Measurements from ENCODE around the gene TET1. TPM values are rescaled to one million over a fixed set of nuclear protein-coding genes. Genes with fewer than 3 reads are reported as not detected.

TET1 gene
- total and polyA plus RNA-seq, 2 of the 13 experiments (the other 11 are each of a cell fraction or from before 2014, with no cell fraction given), result 6.9 to 7.3 TPM

DNA sequence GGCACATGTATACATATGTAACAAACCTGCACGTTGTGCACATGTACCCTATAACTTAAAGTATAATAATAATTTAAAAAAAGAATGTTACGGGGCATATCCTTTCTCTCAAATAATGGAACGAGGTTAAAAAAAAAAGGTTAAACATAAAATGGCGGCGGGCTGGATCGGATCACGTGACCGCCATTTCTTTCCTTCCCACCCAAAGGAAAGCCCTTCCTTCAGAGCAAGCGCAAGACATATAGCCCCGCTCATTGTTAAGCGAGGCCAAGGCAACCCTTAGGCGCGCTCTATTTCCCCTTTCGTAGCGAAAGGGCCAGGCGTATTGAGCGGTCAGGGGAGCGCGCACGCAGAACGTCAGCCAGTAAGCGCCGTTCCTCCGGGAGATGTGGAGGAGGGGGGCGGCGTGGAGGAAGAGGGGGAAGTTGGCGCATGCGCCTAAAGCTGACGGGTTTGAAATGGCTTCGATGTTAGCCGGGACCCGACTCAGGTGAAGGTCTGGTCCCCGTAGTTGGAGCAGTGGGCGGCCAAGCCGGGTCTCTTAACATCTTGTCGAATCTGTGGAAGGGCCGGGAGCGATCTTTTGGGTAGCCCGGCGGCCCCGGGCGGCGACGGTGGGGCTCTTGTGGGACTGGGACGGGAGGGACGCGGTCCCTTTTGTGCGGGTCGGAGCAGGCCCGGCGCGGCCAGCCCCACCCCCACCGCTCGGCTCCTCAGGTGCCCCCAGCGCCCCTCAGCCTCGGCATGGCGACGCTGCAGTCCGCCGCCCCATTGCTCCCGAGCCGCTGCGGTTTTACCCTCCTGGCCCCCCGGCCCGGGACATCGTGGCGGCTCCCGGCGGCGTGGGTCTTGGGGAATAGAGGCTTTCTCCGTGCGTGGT, 160.9 kb downstream of the TET1 start, which contains the start of gene CCAR1 (continued):
- TF ChIP-seq ZNF432 (CRISPR knock-in tag; IDR thresholded peaks at IDR 0.05; ENCODE audit: borderline replicate concordance), result no peak
- TF ChIP-seq ATM (IDR thresholded peaks at IDR 0.05; ENCODE audit: borderline replicate concordance), result no peak
- no peak for TF ChIP-seq SNAI1 (CRISPR knock-in tag; IDR thresholded peaks at IDR 0.05; ENCODE audit: borderline replicate concordance)
- TF ChIP-seq GATAD2A (CRISPR knock-in tag; IDR thresholded peaks at IDR 0.05), result peak; percentile 31; the same call in 1 of the 2 replicates
- TF ChIP-seq, protein P1, sequence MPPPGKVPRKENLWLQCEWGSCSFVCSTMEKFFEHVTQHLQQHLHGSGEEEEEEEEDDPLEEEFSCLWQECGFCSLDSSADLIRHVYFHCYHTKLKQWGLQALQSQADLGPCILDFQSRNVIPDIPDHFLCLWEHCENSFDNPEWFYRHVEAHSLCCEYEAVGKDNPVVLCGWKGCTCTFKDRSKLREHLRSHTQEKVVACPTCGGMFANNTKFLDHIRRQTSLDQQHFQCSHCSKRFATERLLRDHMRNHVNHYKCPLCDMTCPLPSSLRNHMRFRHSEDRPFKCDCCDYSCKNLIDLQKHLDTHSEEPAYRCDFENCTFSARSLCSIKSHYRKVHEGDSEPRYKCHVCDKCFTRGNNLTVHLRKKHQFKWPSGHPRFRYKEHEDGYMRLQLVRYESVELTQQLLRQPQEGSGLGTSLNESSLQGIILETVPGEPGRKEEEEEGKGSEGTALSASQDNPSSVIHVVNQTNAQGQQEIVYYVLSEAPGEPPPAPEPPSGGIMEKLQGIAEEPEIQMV (CRISPR knock-in tag; IDR thresholded peaks at IDR 0.05; ENCODE audit: low read depth), result peak; percentile 57; the same call in 1 of the 2 replicates
- TF ChIP-seq, protein P2, sequence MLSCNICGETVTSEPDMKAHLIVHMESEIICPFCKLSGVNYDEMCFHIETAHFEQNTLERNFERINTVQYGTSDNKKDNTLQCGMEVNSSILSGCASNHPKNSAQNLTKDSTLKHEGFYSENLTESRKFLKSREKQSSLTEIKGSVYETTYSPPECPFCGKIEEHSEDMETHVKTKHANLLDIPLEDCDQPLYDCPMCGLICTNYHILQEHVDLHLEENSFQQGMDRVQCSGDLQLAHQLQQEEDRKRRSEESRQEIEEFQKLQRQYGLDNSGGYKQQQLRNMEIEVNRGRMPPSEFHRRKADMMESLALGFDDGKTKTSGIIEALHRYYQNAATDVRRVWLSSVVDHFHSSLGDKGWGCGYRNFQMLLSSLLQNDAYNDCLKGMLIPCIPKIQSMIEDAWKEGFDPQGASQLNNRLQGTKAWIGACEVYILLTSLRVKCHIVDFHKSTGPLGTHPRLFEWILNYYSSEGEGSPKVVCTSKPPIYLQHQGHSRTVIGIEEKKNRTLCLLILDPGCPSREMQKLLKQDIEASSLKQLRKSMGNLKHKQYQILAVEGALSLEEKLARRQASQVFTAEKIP (CRISPR knock-in tag; IDR thresholded peaks at IDR 0.05; ENCODE audit: borderline replicate concordance), result no peak
- peak; percentile 43; the same call in 1 of the 2 replicates for TF ChIP-seq SNAPC2 (CRISPR knock-in tag; IDR thresholded peaks at IDR 0.05)
- TF ChIP-seq HMGXB4 (CRISPR knock-in tag; IDR thresholded peaks at IDR 0.05; ENCODE audit: borderline replicate concordance in 1 of 2, low read depth in 1 of 2), result peak in 1 of 2 experiments; percentile 77; a peak in 2 of 4 replicates
- TF ChIP-seq TRIM24 (CRISPR knock-in tag; IDR thresholded peaks at IDR 0.05), result no peak
- no peak for TF ChIP-seq EP300 (IDR thresholded peaks at IDR 0.05; ENCODE audit: low read depth in 2 of 2, low read length in 2 of 2)
- TF ChIP-seq EP300 (CRISPR knock-in tag; IDR thresholded peaks at IDR 0.05; ENCODE audit: borderline replicate concordance), result no peak
- no peak for TF ChIP-seq ZC3H4 (CRISPR knock-in tag; IDR thresholded peaks at IDR 0.05; ENCODE audit: borderline replicate concordance)
- peak; percentile 83 for TF ChIP-seq HNRNPLL (IDR thresholded peaks at IDR 0.05; ENCODE audit: low read depth, low read length, poor library complexity, severe bottlenecking)
- peak; percentile 43; the same call in 1 of the 2 replicates for TF ChIP-seq FOXC1 (CRISPR knock-in tag; IDR thresholded peaks at IDR 0.05; ENCODE audit: borderline replicate concordance)
- no peak for TF ChIP-seq PITX1 (CRISPR knock-in tag; IDR thresholded peaks at IDR 0.05)
- TF ChIP-seq TP53 (CRISPR knock-in tag; conservative IDR thresholded peaks at IDR 0.05), result no peak
- TF ChIP-seq MIER2 (CRISPR knock-in tag; IDR thresholded peaks at IDR 0.05), result no peak
- no peak for TF ChIP-seq ZNF44 (CRISPR knock-in tag; IDR thresholded peaks at IDR 0.05)
- TF ChIP-seq RAD51 (IDR thresholded peaks at IDR 0.05; ENCODE audit: borderline replicate concordance), result peak; percentile 96
- TF ChIP-seq ZFP36L1 (CRISPR knock-in tag; IDR thresholded peaks at IDR 0.05), result no peak
- TF ChIP-seq NFKB2 (CRISPR knock-in tag; IDR thresholded peaks at IDR 0.05; ENCODE audit: borderline replicate concordance), result peak; percentile 89; the same call in 1 of the 2 replicates
- TF ChIP-seq, protein P3, sequence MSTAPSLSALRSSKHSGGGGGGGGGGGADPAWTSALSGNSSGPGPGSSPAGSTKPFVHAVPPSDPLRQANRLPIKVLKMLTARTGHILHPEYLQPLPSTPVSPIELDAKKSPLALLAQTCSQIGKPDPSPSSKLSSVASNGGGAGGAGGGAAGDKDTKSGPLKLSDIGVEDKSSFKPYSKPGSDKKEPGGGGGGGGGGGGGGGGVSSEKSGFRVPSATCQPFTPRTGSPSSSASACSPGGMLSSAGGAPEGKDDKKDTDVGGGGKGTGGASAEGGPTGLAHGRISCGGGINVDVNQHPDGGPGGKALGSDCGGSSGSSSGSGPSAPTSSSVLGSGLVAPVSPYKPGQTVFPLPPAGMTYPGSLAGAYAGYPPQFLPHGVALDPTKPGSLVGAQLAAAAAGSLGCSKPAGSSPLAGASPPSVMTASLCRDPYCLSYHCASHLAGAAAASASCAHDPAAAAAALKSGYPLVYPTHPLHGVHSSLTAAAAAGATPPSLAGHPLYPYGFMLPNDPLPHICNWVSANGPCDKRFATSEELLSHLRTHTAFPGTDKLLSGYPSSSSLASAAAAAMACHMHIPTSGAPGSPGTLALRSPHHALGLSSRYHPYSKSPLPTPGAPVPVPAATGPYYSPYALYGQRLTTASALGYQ (CRISPR knock-in tag; IDR thresholded peaks at IDR 0.05), result no peak
- TF ChIP-seq ZNF549 (CRISPR knock-in tag; IDR thresholded peaks at IDR 0.05), result no peak

Measured in HepG2 (cell line).